SK-N-SH treated with all-trans-retinoic acid at 6 μM for 48 hours (cell line): ENCODE results near the gene TMEM182.

Experiments used
- ATAC-seq: fragments of 200-7000 bp; cut with Tn5 transposase; 3 replicates; pipeline ENCODE4 v1.9.1; 2020; ENCODE audit warnings: mild to moderate bottlenecking, moderate library complexity
- ARNTL ChIP-seq: fragments of 450-650 bp; formaldehyde crosslinking; IDR thresholded peaks from 2 replicates; pipeline ENCODE4 v1.5.0; 2020; ENCODE audit warnings: low read depth, mild to moderate bottlenecking, moderate library complexity, borderline replicate concordance
- BACH2 ChIP-seq: fragments of 250-450 bp; sonication (Bioruptor Pico); IDR thresholded peaks from 2 replicates; pipeline ENCODE4 v1.9.0; 2021; ENCODE audit warnings: mild to moderate bottlenecking, borderline replicate concordance
- CREB5 ChIP-seq: fragments of 250-450 bp; sonication (Bioruptor Pico); IDR thresholded peaks from 2 replicates; pipeline ENCODE4 v1.5.1; 2020; ENCODE audit warnings: low read depth, mild to moderate bottlenecking, moderate library complexity
- CSDC2 ChIP-seq: fragments of 250-450 bp; sonication (Bioruptor Pico); IDR thresholded peaks from 2 replicates; pipeline ENCODE4 v1.5.0; 2020; ENCODE audit warnings: mild to moderate bottlenecking, moderate library complexity
- CSRNP3 ChIP-seq: fragments of 250-450 bp; sonication (Bioruptor Pico); IDR thresholded peaks from 2 replicates; pipeline ENCODE4 v1.5.1; 2021; ENCODE audit warnings: mild to moderate bottlenecking, moderate library complexity
- ESRRG ChIP-seq: fragments of 250-450 bp; sonication (Bioruptor Pico); IDR thresholded peaks from 2 replicates; pipeline ENCODE4 v1.6.1; 2021; ENCODE audit warnings: mild to moderate bottlenecking
- GLIS3 ChIP-seq: fragments of 250-450 bp; sonication (Bioruptor Pico); IDR thresholded peaks from 2 replicates; pipeline ENCODE4 v1.5.0; 2020; ENCODE audit warnings: mild to moderate bottlenecking, moderate library complexity
- ISL1 ChIP-seq: fragments of 250-450 bp; sonication (Bioruptor Pico); IDR thresholded peaks from 2 replicates; pipeline ENCODE4 v2.1.2; 2022; ENCODE audit warnings: mild to moderate bottlenecking, moderate library complexity
- OSR1 ChIP-seq: fragments of 250-450 bp; sonication (Bioruptor Pico); IDR thresholded peaks from 2 replicates; pipeline ENCODE4 v1.8.0; 2022; ENCODE audit warnings: moderate library complexity, mild to moderate bottlenecking, inconsistent platforms
- PATZ1 ChIP-seq: fragments of 250-450 bp; sonication (Bioruptor Pico); IDR thresholded peaks from 2 replicates; pipeline ENCODE4 v1.8.0; 2020; ENCODE audit warnings: mild to moderate bottlenecking, moderate library complexity, borderline replicate concordance
- POU6F1 ChIP-seq: fragments of 250-450 bp; sonication (Bioruptor Pico); IDR thresholded peaks from 2 replicates; pipeline ENCODE4 v1.8.0; 2021; ENCODE audit warnings: low read depth, mild to moderate bottlenecking, moderate library complexity, borderline replicate concordance
- PPARA ChIP-seq: fragments of 250-450 bp; sonication (Bioruptor Pico); IDR thresholded peaks from 2 replicates; pipeline ENCODE4 v1.5.0; 2020; ENCODE audit warnings: mild to moderate bottlenecking, borderline replicate concordance
- RARB ChIP-seq: fragments of 250-450 bp; sonication (Bioruptor Pico); IDR thresholded peaks from 2 replicates; pipeline ENCODE4 v1.8.0; 2021; ENCODE audit warnings: mild to moderate bottlenecking, moderate library complexity
- SNAI2 ChIP-seq: fragments of 250-450 bp; sonication (Bioruptor Pico); IDR thresholded peaks from 2 replicates; pipeline ENCODE4 v1.5.0; 2020; ENCODE audit warnings: mild to moderate bottlenecking, moderate library complexity
- TCF4 ChIP-seq: fragments of 250-450 bp; sonication (Bioruptor Pico); IDR thresholded peaks from 2 replicates; pipeline ENCODE4 v1.8.0; 2021; ENCODE audit warnings: mild to moderate bottlenecking, moderate library complexity, borderline replicate concordance
- TSHZ2 ChIP-seq: fragments of 250-450 bp; sonication (Bioruptor Pico); IDR thresholded peaks from 2 replicates; pipeline ENCODE4 v1.5.0; 2020; ENCODE audit warnings: mild to moderate bottlenecking, moderate library complexity
- ZC3H10 ChIP-seq: fragments of 250-450 bp; sonication (Bioruptor Pico); IDR thresholded peaks from 2 replicates; pipeline ENCODE4 v1.5.1; 2021; ENCODE audit warnings: mild to moderate bottlenecking, moderate library complexity
- ZFP3 ChIP-seq: fragments of 250-450 bp; sonication (Bioruptor Pico); IDR thresholded peaks from 2 replicates; pipeline ENCODE4 v1.5.0; 2020; ENCODE audit warnings: mild to moderate bottlenecking, moderate library complexity
- ZFP30 ChIP-seq: fragments of 450-650 bp; formaldehyde crosslinking; IDR thresholded peaks from 2 replicates; pipeline ENCODE4 v1.5.0; 2022; ENCODE audit warnings: mild to moderate bottlenecking, moderate library complexity
- ZNF565 ChIP-seq: fragments of 450-650 bp; formaldehyde crosslinking; conservative IDR thresholded peaks from 2 replicates; pipeline ENCODE4 v1.5.0; 2020; ENCODE audit warnings: low read depth, mild to moderate bottlenecking, moderate library complexity
- ZNF70 ChIP-seq: fragments of 450-650 bp; formaldehyde crosslinking; IDR thresholded peaks from 2 replicates; pipeline ENCODE4 v1.5.0; 2020; ENCODE audit warnings: mild to moderate bottlenecking, moderate library complexity
- ZNF8 ChIP-seq: fragments of 450-650 bp; formaldehyde crosslinking; IDR thresholded peaks from 2 replicates; pipeline ENCODE4 v1.5.0; 2020; ENCODE audit warnings: mild to moderate bottlenecking, moderate library complexity

TMEM182 gene

GRCh38 chr2:102764083-102764482 lies 2.3 kb downstream of the TMEM182 start:
- ATAC-seq = no peak
- TF ChIP-seq ZNF70 (CRISPR knock-in tag) (no peak), ESRRG (CRISPR knock-in tag) (no peak), TSHZ2 (no peak), CSDC2 (CRISPR knock-in tag) (no peak), ZFP3 (CRISPR knock-in tag) (no peak), CREB5 (CRISPR knock-in tag) (no peak), CSRNP3 (CRISPR knock-in tag) (no peak), ARNTL (CRISPR knock-in tag) (no peak), ZNF8 (CRISPR knock-in tag) (no peak), SNAI2 (CRISPR knock-in tag) (no peak), POU6F1 (CRISPR knock-in tag) (no peak), RARB (CRISPR knock-in tag) (no peak), GLIS3 (CRISPR knock-in tag) (no peak), TCF4 (CRISPR knock-in tag) (no peak), PATZ1 (CRISPR knock-in tag) (no peak), ZC3H10 (CRISPR knock-in tag) (no peak), BACH2 (CRISPR knock-in tag) (no peak), ISL1 (no peak)

- ATAC-seq = no peak
- no peak for TF ChIP-seq ARNTL (CRISPR knock-in tag)
- no peak for TF ChIP-seq CSDC2 (CRISPR knock-in tag)
- TF ChIP-seq OSR1 (CRISPR knock-in tag) = no peak
- TF ChIP-seq CREB5 (CRISPR knock-in tag) = no peak
- TF ChIP-seq ESRRG (CRISPR knock-in tag) = no peak
- TF ChIP-seq ZNF70 (CRISPR knock-in tag) = no peak
- no peak for TF ChIP-seq ZFP30
- no peak for TF ChIP-seq PPARA (CRISPR knock-in tag)
- TF ChIP-seq BACH2 (CRISPR knock-in tag) = no peak
- no peak for TF ChIP-seq SNAI2 (CRISPR knock-in tag)
- TF ChIP-seq ZNF8 (CRISPR knock-in tag) = no peak
- TF ChIP-seq ZFP3 (CRISPR knock-in tag) = no peak
- no peak for TF ChIP-seq ZNF565
- no peak for TF ChIP-seq TSHZ2
- no peak for TF ChIP-seq RARB (CRISPR knock-in tag)
- no peak for TF ChIP-seq TCF4 (CRISPR knock-in tag)
- no peak for TF ChIP-seq ZC3H10 (CRISPR knock-in tag)
- TF ChIP-seq GLIS3 (CRISPR knock-in tag) = no peak
Observed at GRCh38 chr2:102765061-102765460, 3.2 kb downstream of the TMEM182 start.
